Measurements from ENCODE around the gene CRACDL. TPM values are rescaled to one million over a fixed set of nuclear protein-coding genes. Genes with fewer than 3 reads are reported as not detected.

The CRACDL gene
- total and polyA plus RNA-seq, 2 of the 13 experiments (the other 11 are each of a cell fraction or from before 2014, with no cell fraction given): 0.15 to 0.26 TPM

GRCh38 chr2:98795891-98796676, 139.9 kb downstream of the CRACDL start (continued):
- TF ChIP-seq ZBTB3 (CRISPR knock-in tag; IDR thresholded peaks at IDR 0.05; ENCODE audit: borderline replicate concordance, low read depth) (peak; percentile 75; the same call in 1 of the 2 replicates), KDM4B (CRISPR knock-in tag; IDR thresholded peaks at IDR 0.05) (peak; percentile 57; the same call in 1 of the 2 replicates), NKX3-1 (CRISPR knock-in tag; IDR thresholded peaks at IDR 0.05) (peak; percentile 52), ZNF253 (CRISPR knock-in tag; IDR thresholded peaks at IDR 0.05; ENCODE audit: borderline replicate concordance) (peak; percentile 45; the same call in 1 of the 2 replicates), CREB1 (IDR thresholded peaks at IDR 0.05) (no peak), CREB1 (CRISPR knock-in tag; IDR thresholded peaks at IDR 0.05) (peak; percentile 67), GFI1 (CRISPR knock-in tag; IDR thresholded peaks at IDR 0.05; ENCODE audit: borderline replicate concordance) (peak; percentile 87), HMGXB3 (CRISPR knock-in tag; IDR thresholded peaks at IDR 0.05; ENCODE audit: borderline replicate concordance) (peak; percentile 62; the same call in 1 of the 2 replicates), YY1 (IDR thresholded peaks at IDR 0.05; ENCODE audit: insufficient read depth, insufficient replicate concordance, low read depth, low read length) (peak; percentile 85), THRA (CRISPR knock-in tag; IDR thresholded peaks at IDR 0.05; ENCODE audit: borderline replicate concordance) (peak; percentile 93), SYNCRIP (IDR thresholded peaks at IDR 0.05; ENCODE audit: insufficient read depth, low read depth, low read length) (no peak), KDM5B (CRISPR knock-in tag; IDR thresholded peaks at IDR 0.05; ENCODE audit: borderline replicate concordance) (peak; percentile 94), ZIK1 (CRISPR knock-in tag; IDR thresholded peaks at IDR 0.05; ENCODE audit: borderline replicate concordance, low read depth) (peak; percentile 68; the same call in 1 of the 2 replicates), AKAP8 (CRISPR knock-in tag; IDR thresholded peaks at IDR 0.05) (peak; percentile 86; the same call in 1 of the 2 replicates), ZNF883 (CRISPR knock-in tag; IDR thresholded peaks at IDR 0.05; ENCODE audit: not compliant biosample characterization) (peak; percentile 79), ARID2 (CRISPR knock-in tag; IDR thresholded peaks at IDR 0.05; ENCODE audit: borderline replicate concordance) (peak; percentile 92; the same call in 1 of the 2 replicates), KAT8 (CRISPR knock-in tag; IDR thresholded peaks at IDR 0.05) (peak; percentile 85), MEF2D (CRISPR knock-in tag; IDR thresholded peaks at IDR 0.05) (no peak; the same call in none of the 2 replicates), ATF7 (IDR thresholded peaks at IDR 0.05) (peak; percentile 39; the same call in 1 of the 2 replicates), ATF7 (CRISPR knock-in tag; IDR thresholded peaks at IDR 0.05) (peak; percentile 92), NFE2L2 (IDR thresholded peaks at IDR 0.05; ENCODE audit: low read length) (no peak; the same call in 1 of the 2 replicates), KLF16 (CRISPR knock-in tag; IDR thresholded peaks at IDR 0.05) (peak in 1 of 2 experiments; percentile 98; a peak in 2 of 4 replicates), GABPA (IDR thresholded peaks at IDR 0.05; ENCODE audit: low read depth, low read length) (0 out of 2 replicates have a peak, but pooled peaks have one; percentile 3), GABPA (CRISPR knock-in tag; IDR thresholded peaks at IDR 0.05; ENCODE audit: low read depth) (peak; percentile 86), ESRRA (CRISPR knock-in tag; IDR thresholded peaks at IDR 0.05; ENCODE audit: low read depth) (peak; percentile 78)
